ENCODE measurements around the gene LOXL1. TPM values are rescaled to one million over a fixed set of nuclear protein-coding genes. Genes with fewer than 3 reads are reported as not detected.

LOXL1 gene
- total and polyA plus RNA-seq, 2 donors (not counting 1 experiment from before 2014, with no cell fraction given) = 0.21 to 0.49 TPM

DNA sequence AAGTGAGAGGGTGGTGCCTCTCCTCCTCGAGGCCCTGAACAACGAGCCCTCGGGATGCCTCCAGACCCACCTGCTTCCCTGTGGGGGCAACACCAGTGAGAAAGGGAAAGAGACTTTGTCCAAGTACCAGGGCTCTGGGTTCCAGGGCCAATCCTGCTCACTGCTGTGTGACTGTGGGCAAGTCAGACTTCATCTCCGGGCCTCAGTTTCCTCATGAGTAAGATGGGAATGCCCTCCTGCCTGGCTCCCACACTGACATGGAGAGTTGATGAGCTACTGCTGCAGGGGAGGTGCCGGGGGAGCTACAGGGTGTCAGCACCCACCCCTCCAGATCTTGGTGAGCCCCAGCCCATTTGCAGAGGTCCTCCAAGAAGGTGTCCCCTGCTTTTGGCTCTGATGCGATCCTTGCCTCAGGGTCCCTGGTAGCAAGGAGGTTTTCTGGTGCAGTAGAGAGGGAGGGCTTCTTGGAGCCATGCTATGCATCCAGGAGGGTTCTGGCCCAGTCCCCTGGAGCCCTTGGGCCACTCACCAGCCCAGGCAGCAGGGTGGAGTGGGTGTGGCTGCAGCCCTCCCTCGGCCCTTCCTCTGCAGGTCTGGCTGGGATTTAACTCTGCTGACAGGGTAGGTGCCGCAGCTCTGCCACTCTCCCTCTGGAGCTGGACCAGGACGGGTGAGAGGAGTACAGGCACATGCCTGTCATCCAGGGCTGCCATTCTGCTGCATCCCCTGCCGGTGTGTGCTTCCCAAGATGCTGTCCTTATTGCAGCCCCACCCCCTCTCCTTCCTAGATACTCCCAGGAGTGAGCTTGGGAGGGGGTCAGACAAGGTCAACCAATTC lies 26.9 kb downstream of the LOXL1 start:
- DNase-seq (no peak), ATAC-seq (ENCODE audit: low read depth) (no peak)
- H3K4me3 Mint-ChIP-seq = no peak overlapping the region
- H3K27ac ChIP-seq (ENCODE audit: low read length in 2 of 2) = no peak overlapping the region
- peaks cover 12% of the 10 kb centered on the region for H3K4me1 Mint-ChIP-seq
- peaks cover 6 to 10% of the 10 kb centered on the region in 2 donors for H3K4me1 ChIP-seq (ENCODE audit: control insufficient read depth in 2 of 2, insufficient read depth in 2 of 2, low read length in 2 of 2)
- H3K27me3 Mint-ChIP-seq = peaks cover 12% of the 10 kb centered on the region
- H2AFZ ChIP-seq (ENCODE audit: insufficient read depth, low read depth, low read length, poor library complexity, severe bottlenecking) = no peak overlapping the region
- WGBS (ENCODE audit: insufficient coverage) = 95% methylated on average over 9 of the region's 10 CpGs
- TF ChIP-seq EZH2 (IDR thresholded peaks at IDR 0.05; ENCODE audit: borderline replicate concordance, insufficient read depth, low read depth, low read length, poor library complexity, severe bottlenecking) = no peak
- TF ChIP-seq, protein P1, sequence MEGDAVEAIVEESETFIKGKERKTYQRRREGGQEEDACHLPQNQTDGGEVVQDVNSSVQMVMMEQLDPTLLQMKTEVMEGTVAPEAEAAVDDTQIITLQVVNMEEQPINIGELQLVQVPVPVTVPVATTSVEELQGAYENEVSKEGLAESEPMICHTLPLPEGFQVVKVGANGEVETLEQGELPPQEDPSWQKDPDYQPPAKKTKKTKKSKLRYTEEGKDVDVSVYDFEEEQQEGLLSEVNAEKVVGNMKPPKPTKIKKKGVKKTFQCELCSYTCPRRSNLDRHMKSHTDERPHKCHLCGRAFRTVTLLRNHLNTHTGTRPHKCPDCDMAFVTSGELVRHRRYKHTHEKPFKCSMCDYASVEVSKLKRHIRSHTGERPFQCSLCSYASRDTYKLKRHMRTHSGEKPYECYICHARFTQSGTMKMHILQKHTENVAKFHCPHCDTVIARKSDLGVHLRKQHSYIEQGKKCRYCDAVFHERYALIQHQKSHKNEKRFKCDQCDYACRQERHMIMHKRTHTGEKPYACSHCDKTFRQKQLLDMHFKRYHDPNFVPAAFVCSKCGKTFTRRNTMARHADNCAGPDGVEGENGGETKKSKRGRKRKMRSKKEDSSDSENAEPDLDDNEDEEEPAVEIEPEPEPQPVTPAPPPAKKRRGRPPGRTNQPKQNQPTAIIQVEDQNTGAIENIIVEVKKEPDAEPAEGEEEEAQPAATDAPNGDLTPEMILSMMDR (IDR thresholded peaks at IDR 0.05) = no peak
- no peak overlapping the region for H3K9ac ChIP-seq (ENCODE audit: low read length)
- no peaks in the 10 kb centered on the region for H3K36me3 ChIP-seq (replicated peaks in 1 of 2; ENCODE audit: control extremely low read depth in 1 of 2, control insufficient read depth in 1 of 2, extremely low read depth in 1 of 2, insufficient read depth in 2 of 2, low read length in 1 of 2)
- H3K4me2 ChIP-seq (replicated peaks; ENCODE audit: low read depth, low read length, poor library complexity, severe bottlenecking) = no peak overlapping the region
- H3K79me2 ChIP-seq (ENCODE audit: control insufficient read depth, insufficient read depth, low read length) = no peaks in the 10 kb centered on the region
- H3K27me3 ChIP-seq (replicated peaks in 1 of 4; ENCODE audit: control extremely low read depth in 1 of 4, control insufficient read depth in 3 of 4, insufficient read depth in 4 of 4, low read length in 3 of 4) = peaks cover 0 to 10% (median 0%) of the 10 kb centered on the region in 4 experiments
- no peak overlapping the region for H3K4me3 ChIP-seq (ENCODE audit: control extremely low read depth in 1 of 5, extremely low read depth in 1 of 5, insufficient read depth in 1 of 5, low read depth in 2 of 5, low read length in 4 of 5)
- no peaks in the 10 kb centered on the region for H4K20me1 ChIP-seq (ENCODE audit: control insufficient read depth, insufficient read depth, low read length, poor library complexity, severe bottlenecking)
- POLR2A ChIA-PET = no interaction called here
- intact Hi-C loops (cut with micrococcal nuclease) = no loop called here
- no peaks in the 10 kb centered on the region for H3K9me3 Mint-ChIP-seq (ENCODE audit: insufficient read depth)
- CTCF ChIA-PET = interaction anchor here (2.7 kb wide), 1 partner anchor 19 kb away, joined by 6 read pairs; no protein-coding TSS in a partner anchor
- no peak overlapping the region for H3K27ac Mint-ChIP-seq
- H3K9me3 ChIP-seq (ENCODE audit: control extremely low read depth in 1 of 3, control insufficient read depth in 2 of 3, insufficient read depth in 1 of 3, low read length in 2 of 3) = no peaks in the 10 kb centered on the region

Data from B cell (primary cell).